Measurements from ENCODE around the gene SUSD4. TPM values are rescaled to one million over a fixed set of nuclear protein-coding genes. Genes with fewer than 3 reads are reported as not detected.

The SUSD4 gene
- polyA plus RNA-seq, 1 of the 3 experiments (the other 2 are of a cell fraction) = 0.31 TPM

- TF ChIP-seq ZBTB33 (IDR thresholded peaks at IDR 0.05; ENCODE audit: borderline replicate concordance, low read depth) (no peak), JUND (IDR thresholded peaks at IDR 0.05) (no peak), POLR2AphosphoS5 (IDR thresholded peaks at IDR 0.05; ENCODE audit: low read depth, low read length) (no peak), GABPA (IDR thresholded peaks at IDR 0.05; ENCODE audit: low read depth) (no peak), ELF1 (IDR thresholded peaks at IDR 0.05) (no peak), FOXM1 (IDR thresholded peaks at IDR 0.05; ENCODE audit: low read depth) (no peak), FOSL2 (IDR thresholded peaks at IDR 0.05; ENCODE audit: borderline replicate concordance, low read depth) (no peak), TEAD4 (IDR thresholded peaks at IDR 0.05; ENCODE audit: borderline replicate concordance, insufficient read depth) (no peak), USF2 (IDR thresholded peaks at IDR 0.05; ENCODE audit: borderline replicate concordance, low read depth, low read length) (no peak)
Measured at GRCh38 chr1:223331301-223331700, 32.7 kb downstream of the SUSD4 start (continued).

- H3K9me2 ChIP-seq = no peaks in the 10 kb centered on the region
- POLR2A ChIA-PET = no interaction called here
- no peak overlapping the region for H2AFZ ChIP-seq (ENCODE audit: low read depth)
- no peaks in the 10 kb centered on the region for H3K9me3 ChIP-seq
- no peak overlapping the region for H3K27ac ChIP-seq (ENCODE audit: low read depth in 2 of 2, low read length in 1 of 2)
- no peaks in the 10 kb centered on the region for H3K79me2 ChIP-seq (ENCODE audit: insufficient read depth)
- no peaks in the 10 kb centered on the region; the same call in 1 of the 2 replicates for H3K27me3 ChIP-seq (ENCODE audit: insufficient read depth)
- H3F3A ChIP-seq (replicated peaks; ENCODE audit: insufficient read depth) = no peaks in the 10 kb centered on the region
- no peaks in the 10 kb centered on the region for H3K36me3 ChIP-seq (replicated peaks in 1 of 2; ENCODE audit: control insufficient read depth in 1 of 2, insufficient read depth in 2 of 2, low read length in 1 of 2)
- no peak overlapping the region for H3K4me2 ChIP-seq
- no peaks in the 10 kb centered on the region for H3K4me1 ChIP-seq (ENCODE audit: control insufficient read depth in 1 of 2, insufficient read depth in 2 of 2, low read depth in 1 of 2, low read length in 1 of 2)
- no peak for DNase-seq
- no peak overlapping the region for H3K9ac ChIP-seq
- no peaks in the 10 kb centered on the region for H4K20me1 ChIP-seq (ENCODE audit: insufficient read depth)
- no peak overlapping the region for H3K4me3 ChIP-seq (ENCODE audit: low read depth in 2 of 2, low read length in 1 of 2)
- 11% methylated on average over 3 of the region's 3 CpGs for WGBS (ENCODE audit: low lambda C conversion rate)
- CTCF ChIA-PET = no interaction called here
- TF ChIP-seq REST (IDR thresholded peaks at IDR 0.05; ENCODE audit: low read depth, low read length) = no peak
- TF ChIP-seq TAF1 (IDR thresholded peaks at IDR 0.05; ENCODE audit: borderline replicate concordance, low read depth, low read length) = no peak
- TF ChIP-seq RAD21 (IDR thresholded peaks at IDR 0.05; ENCODE audit: low read length) = no peak
- no peak for TF ChIP-seq YY1 (IDR thresholded peaks at IDR 0.05; ENCODE audit: low read depth)
- TF ChIP-seq TEAD4 (IDR thresholded peaks at IDR 0.05; ENCODE audit: borderline replicate concordance, insufficient read depth) = no peak
- no peak for TF ChIP-seq IRF3 (IDR thresholded peaks at IDR 0.05; ENCODE audit: low read depth, low read length)
- TF ChIP-seq NFIC (IDR thresholded peaks at IDR 0.05; ENCODE audit: borderline replicate concordance) = no peak
- no peak for TF ChIP-seq EZH2phosphoT487 (IDR thresholded peaks at IDR 0.05; ENCODE audit: borderline replicate concordance, low read depth)
- no peak for TF ChIP-seq USF1 (IDR thresholded peaks at IDR 0.05; ENCODE audit: borderline replicate concordance, low read depth)
- no peak for TF ChIP-seq JUND (IDR thresholded peaks at IDR 0.05)
- no peak for TF ChIP-seq PBX3 (IDR thresholded peaks at IDR 0.05)
- TF ChIP-seq ZBTB33 (IDR thresholded peaks at IDR 0.05; ENCODE audit: borderline replicate concordance, low read depth) = no peak
- no peak for TF ChIP-seq MXI1 (IDR thresholded peaks at IDR 0.05; ENCODE audit: low read depth, low read length)
- TF ChIP-seq POLR2AphosphoS5 (IDR thresholded peaks at IDR 0.05; ENCODE audit: low read depth, low read length) = no peak
- no peak for TF ChIP-seq SMC3 (IDR thresholded peaks at IDR 0.05; ENCODE audit: low read depth, low read length)
Measured at GRCh38 chr1:223330466-223330865, 33.5 kb downstream of the SUSD4 start.

Data from SK-N-SH (cell line).